ENCODE measurements around the gene PLOD1.
"Not testable (repeated sequence)": the region's sequence is repeated elsewhere in the genome, so short reads cannot be mapped to it uniquely, and the experiment has no call there.

Gene PLOD1

GRCh38 chr1:11934302-11935056 is at the start of gene PLOD1:
Gene PLOD1, plus strand, starts transcription at chr1:11934717. Its CDS starts 63 bp downstream, at chr1:11934780.
- peak; percentile 71 to 83 for DNase-seq

GRCh38 chr1:11885916-11886315 is 48.6 kb upstream of the PLOD1 start:
- DNase-seq = no peak

DNA sequence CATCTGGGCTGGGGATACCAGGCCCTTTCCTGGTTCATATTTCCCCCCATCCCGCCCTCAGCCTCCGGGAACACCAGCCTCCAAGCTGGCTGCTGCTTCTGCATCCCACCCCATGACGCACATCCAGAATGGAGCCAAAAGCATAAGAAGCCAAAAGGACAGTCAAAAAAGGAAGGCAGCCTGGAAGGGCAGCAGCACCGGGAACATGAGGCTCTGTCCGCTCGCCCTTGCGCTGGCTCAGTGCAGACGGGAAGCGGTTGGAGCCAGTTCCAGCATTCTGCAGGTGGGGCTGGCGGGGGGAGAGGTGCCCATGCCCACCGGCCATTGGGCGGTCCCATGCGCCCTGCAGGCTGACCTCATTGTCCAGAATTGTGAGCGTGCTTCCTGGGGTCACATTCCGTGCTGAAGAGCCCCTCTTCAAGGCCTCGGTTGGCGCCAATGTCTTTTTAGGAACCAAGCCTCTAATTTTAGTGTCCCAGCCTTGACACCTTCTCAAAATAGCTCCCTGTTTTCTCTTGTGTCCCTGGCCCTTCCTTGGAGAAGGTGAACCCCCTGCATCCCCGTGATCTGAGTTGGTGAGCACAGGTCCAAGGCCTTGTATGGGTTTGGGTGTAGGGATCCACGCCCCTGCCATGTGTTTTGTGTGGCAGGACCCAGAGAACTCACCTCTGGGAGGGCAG is 47.4 kb upstream of the PLOD1 start:
- DNase-seq = no peak

DNA sequence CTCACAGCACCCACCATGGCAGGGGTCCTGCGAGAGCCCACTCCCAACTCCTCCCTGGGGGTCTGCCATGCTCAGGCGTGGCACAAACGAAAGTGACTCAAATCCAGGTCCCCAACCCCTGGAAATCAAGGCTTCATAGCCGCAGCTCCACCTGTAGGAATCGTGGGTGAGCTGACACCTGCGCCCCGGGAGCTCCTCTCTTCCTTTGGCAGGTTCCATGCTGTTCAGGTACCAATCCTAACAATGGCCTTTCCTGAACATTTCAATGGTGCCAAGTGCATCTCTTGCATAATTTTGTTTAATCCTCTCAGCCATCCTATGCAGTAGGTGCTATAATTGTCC is 46.9 kb upstream of the PLOD1 start:
- DNase-seq = no peak

- no peak for DNase-seq
Observed at GRCh38 chr1:11888206-11888876, 46.2 kb upstream of the PLOD1 start.

- DNase-seq = no peak
Observed at GRCh38 chr1:11888877-11889208, 45.7 kb upstream of the PLOD1 start.

GRCh38 chr1:11891433-11892186 is 42.9 kb upstream of the PLOD1 start:
- DNase-seq = no peak

DNA sequence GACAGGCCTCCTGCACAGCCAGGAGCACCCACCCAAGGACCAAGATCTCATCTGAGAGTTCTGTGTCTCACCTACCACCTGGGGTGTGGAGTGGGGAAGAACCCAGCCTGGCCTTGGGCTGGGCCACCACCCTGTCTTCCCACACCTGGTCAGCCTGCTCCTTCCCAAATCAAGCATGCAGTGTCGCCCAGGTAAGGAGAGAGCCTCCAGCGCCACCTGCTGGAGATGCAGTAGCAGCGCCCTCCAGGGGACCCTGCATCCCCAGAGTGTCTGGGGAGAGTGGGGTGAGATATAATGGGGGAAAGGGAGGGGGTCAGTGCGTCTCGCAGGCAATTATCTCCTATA is 40.6 kb upstream of the PLOD1 start:
- DNase-seq = peak; percentile 29 to 32

DNA sequence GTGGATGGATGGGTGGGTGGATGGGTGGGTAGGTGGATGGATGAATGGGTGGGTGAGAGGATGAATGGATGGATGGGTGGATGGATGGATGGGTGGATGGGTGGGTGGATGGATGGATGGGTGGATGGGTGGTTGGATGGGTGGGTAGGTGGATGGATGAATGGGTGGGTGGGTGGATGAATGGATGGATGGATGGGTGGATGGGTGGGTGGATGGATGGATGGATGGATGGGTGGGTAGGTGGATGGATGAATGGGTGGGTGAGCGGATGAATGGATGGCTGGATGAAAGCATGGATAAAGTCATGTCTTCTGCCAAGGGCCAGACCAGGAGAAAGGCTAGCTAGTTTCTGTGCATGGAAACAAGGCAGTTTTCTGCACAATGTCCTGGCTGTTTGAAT is 40.0 kb upstream of the PLOD1 start:
- not testable (repeated sequence) for DNase-seq

GRCh38 chr1:11898086-11898785 is 36.3 kb upstream of the PLOD1 start:
- no peak for DNase-seq

GRCh38 chr1:11898831-11899467 is 35.6 kb upstream of the PLOD1 start:
- DNase-seq = no peak

DNA sequence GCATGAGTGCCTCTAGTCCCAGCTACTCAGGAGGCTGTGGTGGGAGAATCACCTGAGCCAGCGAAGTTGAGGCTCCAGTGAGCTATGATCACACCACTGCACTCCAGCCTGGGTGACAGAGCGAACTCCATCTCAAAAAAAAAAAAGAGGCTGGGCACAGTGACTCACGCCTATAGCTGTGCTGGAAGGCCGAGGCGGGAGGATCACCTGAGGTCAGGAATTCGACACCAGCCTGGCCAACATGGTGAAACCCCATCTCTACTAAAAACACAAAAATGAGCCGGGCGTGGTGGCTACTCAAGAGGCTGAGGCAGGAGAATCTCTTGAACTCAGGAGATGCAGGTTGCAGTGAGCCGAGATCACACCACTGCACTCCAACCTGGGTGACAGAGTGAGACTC is 33.1 kb upstream of the PLOD1 start:
- DNase-seq = not testable (repeated sequence)

GRCh38 chr1:11903210-11903609 is 31.3 kb upstream of the PLOD1 start:
- DNase-seq = no peak

- DNase-seq = not testable (repeated sequence)
Observed at GRCh38 chr1:11904156-11904555, 30.4 kb upstream of the PLOD1 start.

DNA sequence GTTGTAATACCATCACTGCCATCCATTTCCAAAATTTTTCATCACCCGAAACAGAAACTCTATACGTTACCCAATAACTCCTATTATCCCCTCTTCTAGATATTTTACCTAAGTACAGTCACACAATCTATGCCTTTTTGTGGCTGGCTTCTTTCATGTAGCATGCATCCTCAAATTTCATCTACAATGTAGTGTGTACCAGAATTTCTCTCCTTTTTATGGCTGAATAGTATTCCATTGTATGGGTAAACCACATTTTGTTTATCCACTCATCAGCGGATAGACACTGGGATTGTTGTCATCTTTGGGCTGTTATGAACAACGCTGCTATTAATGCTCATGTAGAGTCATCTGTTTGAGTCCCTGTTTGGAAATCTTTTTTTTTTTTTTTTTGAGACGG is 29.5 kb upstream of the PLOD1 start:
- no peak for DNase-seq

DNA sequence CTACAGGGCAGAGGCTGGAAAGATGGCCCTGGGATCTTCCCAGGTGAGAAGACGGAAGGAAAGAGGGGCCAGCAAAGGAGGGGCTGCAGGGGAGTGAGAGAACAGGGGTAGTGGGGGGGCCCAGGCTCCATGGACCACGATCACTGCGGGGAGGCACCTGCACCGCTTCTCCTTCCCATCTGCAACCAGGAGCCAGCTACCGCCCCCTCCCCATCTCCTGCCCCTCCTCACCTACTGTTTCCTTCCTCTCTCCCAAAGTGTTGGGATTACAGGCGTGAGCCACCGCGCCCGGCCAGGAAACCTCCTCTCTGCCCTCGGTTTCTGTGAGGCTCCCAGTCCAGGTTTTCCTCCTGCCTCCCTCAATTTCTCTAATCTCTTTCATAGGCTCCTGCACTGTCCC is 27.6 kb upstream of the PLOD1 start:
- DNase-seq = no peak

DNA sequence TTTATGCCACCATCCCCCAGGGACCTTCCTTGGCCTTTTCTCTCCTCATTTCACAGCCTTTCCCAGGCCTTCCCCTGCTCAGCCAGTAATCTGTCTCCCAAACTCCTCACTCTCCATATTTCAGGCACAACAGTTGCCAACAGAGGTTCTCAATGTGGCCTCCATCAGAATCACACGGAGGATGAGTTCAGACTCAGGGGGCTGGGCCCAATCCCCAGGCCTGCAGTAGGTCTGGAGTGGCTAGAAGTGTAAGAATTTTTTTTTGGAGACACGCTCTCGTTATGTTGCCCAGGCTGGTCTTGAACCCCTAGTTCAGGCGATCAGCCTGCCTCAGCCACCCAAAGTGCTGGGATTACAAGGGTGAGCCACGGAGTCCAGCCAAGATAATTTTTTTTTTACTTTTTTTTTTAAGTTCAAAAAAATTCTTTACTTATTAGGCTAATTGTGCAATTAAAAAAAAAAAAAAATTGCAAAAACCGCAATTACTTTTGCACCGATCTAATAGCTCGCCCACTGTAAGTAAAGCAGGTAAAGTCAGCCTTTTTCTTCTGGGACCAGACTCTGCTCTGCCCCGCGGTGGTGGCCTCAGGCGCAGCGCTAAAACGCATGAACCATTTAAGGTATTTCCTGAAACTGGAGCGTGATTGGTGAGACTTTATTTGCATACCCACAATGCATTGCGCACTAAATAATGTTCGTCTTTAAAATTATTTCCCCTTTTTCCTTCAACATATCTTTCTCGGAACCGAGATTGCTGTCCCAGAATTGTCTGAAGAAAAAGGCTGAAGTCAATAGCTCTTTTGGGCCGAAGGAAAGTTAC is 27.0 kb upstream of the PLOD1 start:
- peak; percentile 90 to 92 for DNase-seq

DNA sequence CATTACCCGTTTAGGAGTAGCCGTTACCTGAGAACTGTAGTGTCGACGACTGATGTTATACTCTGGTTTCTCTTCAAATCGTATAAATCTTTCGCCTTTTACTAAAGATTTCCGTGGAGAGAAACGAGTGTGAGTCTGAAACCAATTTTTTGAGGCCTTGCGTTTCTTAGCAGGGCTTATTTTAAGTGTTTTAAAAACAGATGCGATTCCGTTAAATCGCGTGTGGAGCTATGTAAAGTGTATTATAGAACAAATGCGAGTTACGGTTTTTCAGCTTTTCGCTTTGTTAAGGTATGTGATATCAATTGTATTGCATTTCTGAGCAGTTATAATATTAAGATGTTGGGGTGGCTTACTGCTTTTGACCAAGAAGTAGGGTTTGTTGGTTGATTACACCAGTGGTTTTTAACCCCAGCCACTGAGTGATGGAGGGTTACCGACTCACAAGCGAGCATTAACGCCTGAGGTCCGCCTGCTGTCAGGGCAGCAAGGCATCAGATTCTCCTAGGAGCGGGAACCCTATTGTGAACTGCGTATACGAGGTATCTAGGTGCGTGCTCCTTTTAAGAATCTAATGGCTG is 26.3 kb upstream of the PLOD1 start:
- peak; percentile 91 for DNase-seq

- DNase-seq = not testable (repeated sequence)
Observed at GRCh38 chr1:11910914-11911228, 23.6 kb upstream of the PLOD1 start.

- DNase-seq = no peak
Observed at GRCh38 chr1:11912000-11912399, 22.5 kb upstream of the PLOD1 start.

Measured in AML-193 (cell line).